HepG2 (cell line): ENCODE data around the gene ZBTB7C. TPM values are rescaled to one million over a fixed set of nuclear protein-coding genes. Genes with fewer than 3 reads are reported as not detected.

ENCODE experiments used
- ATAC-seq: fragments of 200-7000 bp; cut with Tn5 transposase; 3 replicates; pipeline ENCODE4 v1.9.1; 2020; ENCODE audit warnings: mild to moderate bottlenecking, moderate library complexity
- BruUV-seq: library from RNA; stranded (reverse); fragments of 400-500 nt; replicated peaks from 2 replicates; lab custom pipeline; 2021; lab: Mats Ljungman, UMichigan
- CTCF ChIA-PET: fragments of 300-600 bp; formaldehyde crosslinking; extraction: SDS; loops from one replicate; lab custom pipeline; 2021; ENCODE audit warnings: low total read pairs, inconsistent platforms, low intra/inter-chr PET ratio; lab: Yijun Ruan, JAX
- POLR2A ChIA-PET: fragments of 350-600 bp; sonication (Branson Sonifier 250); formaldehyde crosslinking; loops from one replicate; lab custom pipeline; 2020; ENCODE audit warnings: antibody characterized with exemption, inconsistent platforms; lab: Yijun Ruan, JAX
- DNase-seq: peaks from one replicate; pipeline ENCODE4 v3.0.0-alpha.2; 2015; ENCODE audit warnings: low spot score
- FAIRE-seq: peaks from 3 replicates; lab custom pipeline; 2011; peaks lifted over from hg19 to GRCh38; lab: Jason Lieb, UNC
- H2AFZ ChIP-seq: one replicate; pipeline ENCODE4 v1.6.1; 2011; ENCODE audit warnings: low read length, inconsistent platforms
- H3K27ac ChIP-seq: fragments of 300-600 bp; 3 replicates; pipeline ENCODE4 v1.8.0; 2011; ENCODE audit warnings: mixed run types, mild to moderate bottlenecking, mixed read lengths, low read length, inconsistent platforms; ENCODE audit not compliant: insufficient read depth; ENCODE audit errors: extremely low read length
- H3K27me3 ChIP-seq, 2 experiments: fragments of 200-600 bp in 1 of 2; 2 replicates in 1 of 2; 3 replicates in 1 of 2; pipeline versions ENCODE4 v1.6.0 to v1.8.0; 2011; ENCODE audit warnings: low read length in 2 of 2, mild to moderate bottlenecking in 2 of 2, moderate library complexity in 2 of 2, inconsistent platforms in 1 of 2; ENCODE audit not compliant: insufficient read depth in 2 of 2, control insufficient read depth in 1 of 2
- H3K36me3 ChIP-seq, 2 experiments: fragments of 200-600 bp in 1 of 2; replicated peaks in 1 of 2; 2 replicates in 1 of 2; 3 replicates in 1 of 2; pipeline versions ENCODE4 v1.5.1 to v1.8.0; 2011; ENCODE audit warnings: low read length in 2 of 2, inconsistent platforms in 1 of 2; ENCODE audit not compliant: insufficient read depth in 2 of 2, control insufficient read depth in 1 of 2
- H3K4me1 ChIP-seq: 2 replicates; pipeline ENCODE4 v1.5.1; 2012; ENCODE audit warnings: low read length, inconsistent platforms; ENCODE audit not compliant: insufficient read depth
- H3K4me2 ChIP-seq: 2 replicates; pipeline ENCODE4 v1.6.0; 2011; ENCODE audit warnings: low read depth, low read length, inconsistent platforms
- H3K4me3 ChIP-seq, 3 experiments: fragments of 200-600 bp in 1 of 3; sonication (generic), shearing (Covaris generic) in 1 of 3; replicated peaks in 1 of 3; 2 replicates each; pipeline ENCODE4 v1.5.1; 2011 to 2016; ENCODE audit warnings: low read length in 3 of 3, inconsistent platforms in 2 of 3, low read depth in 2 of 3, mild to moderate bottlenecking in 2 of 3, control low read depth in 1 of 3, mixed read lengths in 1 of 3; ENCODE audit not compliant: insufficient read depth in 1 of 3
- H3K79me2 ChIP-seq: one replicate; pipeline ENCODE4 v1.6.1; 2011; ENCODE audit warnings: low read length, inconsistent platforms; ENCODE audit not compliant: insufficient read depth
- H3K9ac ChIP-seq: 2 replicates; pipeline ENCODE4 v1.6.0; 2011; ENCODE audit warnings: mild to moderate bottlenecking, low read depth, low read length, inconsistent platforms; ENCODE audit not compliant: insufficient read depth
- H3K9me3 ChIP-seq: 2 replicates; pipeline ENCODE4 v1.5.1; 2012; ENCODE audit warnings: mild to moderate bottlenecking, low read length
- H4K20me1 ChIP-seq: 2 replicates; pipeline ENCODE4 v1.6.0; 2011; ENCODE audit warnings: inconsistent platforms, mild to moderate bottlenecking, low read length, moderate library complexity; ENCODE audit not compliant: insufficient read depth
- MAFF ChIP-seq: IDR thresholded peaks from 2 replicates; pipeline ENCODE4 v1.6.1; 2011; ENCODE audit warnings: low read depth, low read length, improper control_type of control experiment
- MAFK ChIP-seq, 2 experiments: IDR thresholded peaks in 1 of 2; conservative IDR thresholded peaks in 1 of 2; 2 replicates each; pipeline ENCODE4 v1.6.1; 2011; ENCODE audit warnings: improper control_type of control experiment in 2 of 2, low read length in 2 of 2
- TCF12 ChIP-seq, 2 experiments: fragments of 450-650 bp in 1 of 2; sonication (generic) in 1 of 2; formaldehyde crosslinking in 1 of 2; IDR thresholded peaks; 2 replicates each; pipeline versions ENCODE4 v1.6.1 to v1.8.0; 2017 to 2022; ENCODE audit warnings: antibody characterized with exemption in 1 of 2, mild to moderate bottlenecking in 1 of 2, missing genetic modification reagents in 1 of 2, moderate library complexity in 1 of 2
- ZNF367 ChIP-seq: sonication (generic); formaldehyde crosslinking; IDR thresholded peaks from 2 replicates; pipeline ENCODE4 v1.4.0; 2020; ENCODE audit warnings: missing genetic modification reagents, borderline replicate concordance
- ZNF496 ChIP-seq: sonication (generic); formaldehyde crosslinking; IDR thresholded peaks from 2 replicates; pipeline ENCODE4 v1.8.1; 2023; ENCODE audit warnings: mild to moderate bottlenecking, moderate library complexity, missing genetic modification reagents; ENCODE audit not compliant: insufficient replicate concordance
- ZNF713 ChIP-seq: sonication (generic); formaldehyde crosslinking; IDR thresholded peaks from 2 replicates; pipeline ENCODE4 v1.4.0; 2020; ENCODE audit warnings: mild to moderate bottlenecking, missing genetic modification reagents
- WGBS: methylation state at CpG from one replicate; pipeline ENCODE4 v1.1.6; 2017; ENCODE audit warnings: low lambda C conversion rate; 5-methylcytosine and 5-hydroxymethylcytosine counted together
- in situ Hi-C: cut with HindIII; loops from 2 replicates; pipeline ENCODE4 v1.10.0; 2017; ENCODE audit warnings: low pct_unique_long_range_greater_than_20kb; ENCODE audit not compliant: extremely low pct_ligation_motif_present
- intact Hi-C: fragments of 100-400 bp; cut with micrococcal nuclease; formaldehyde crosslinking; loops from one replicate; pipeline ENCODE4 v1.10.0; 2022; ENCODE audit not compliant: unreplicated experiment
- polyA plus RNA-seq, 8 experiments: library from polyadenylated mRNA; depleted of rRNA in 3 of 8; stranded (reverse) in 7 of 8; unstranded in 1 of 8; fragments of >200 nt; fragmentation: Illumina TruSeq in 4 of 8; extraction: Trizol in 4 of 8; gene quantifications; 2 replicates each; pipeline versions ENCODE4 v1.2.1 to v1.2.3, GENCODE V29; 2011 to 2016; ENCODE audit warnings: low read depth in 4 of 8, missing spikeins in 1 of 8, mixed read lengths in 1 of 8; ENCODE audit not compliant: insufficient read depth in 1 of 8
- total RNA-seq, 5 experiments: library from RNA; depleted of rRNA; stranded (reverse); fragments of >200 nt; fragmentation: Illumina TruSeq; extraction: Trizol; gene quantifications; 2 replicates each; pipeline ENCODE4 v1.2.3, GENCODE V29; 2016; ENCODE audit warnings: low read depth in 1 of 5
- TF ChIP-seq, protein P1 (sequence below): sonication (generic); formaldehyde crosslinking; IDR thresholded peaks from 2 replicates; pipeline ENCODE4 v1.9.0; 2021; ENCODE audit warnings: mild to moderate bottlenecking, missing genetic modification reagents
- TF ChIP-seq, protein P2 (sequence below): sonication (generic); formaldehyde crosslinking; IDR thresholded peaks from 2 replicates; pipeline ENCODE4 v1.4.0; 2020; ENCODE audit warnings: mild to moderate bottlenecking, missing genetic modification reagents
- TF ChIP-seq, protein P3 (sequence below): sonication (generic); formaldehyde crosslinking; IDR thresholded peaks from 2 replicates; pipeline ENCODE4 v1.8.1; 2023; ENCODE audit warnings: mild to moderate bottlenecking, missing genetic modification reagents

Gene ZBTB7C
- total and polyA plus RNA-seq, 2 of the 13 experiments (the other 11 are each of a cell fraction or from before 2014, with no cell fraction given) = 0.01 to 0.04 TPM

- no TSS peak for BruUV-seq
- no peak overlapping the region for H3K4me3 ChIP-seq
- H3K36me3 ChIP-seq = no peaks in the 10 kb centered on the region
- H4K20me1 ChIP-seq = no peaks in the 10 kb centered on the region
- FAIRE-seq (no peak), ATAC-seq (no peak), DNase-seq (no peak)
- CTCF ChIA-PET = no interaction called here
- no peak overlapping the region for H2AFZ ChIP-seq
- TF ChIP-seq MAFF (peak; percentile 29; the same call in 1 of the 2 replicates), ZNF713 (CRISPR knock-in tag) (no peak), MAFK (conservative IDR thresholded peaks at IDR 0.05 in 1 of 2, IDR thresholded peaks at IDR 0.05 in 1 of 2; ENCODE audit: low read length in 2 of 2) (peak; percentile 22 to 70; a peak in 2 of 4 replicates)
- peaks cover 4 to 59% of the 10 kb centered on the region in 2 experiments; a peak in 3 of 5 replicates for H3K27me3 ChIP-seq
- in situ Hi-C loops = no loop called here
- POLR2A ChIA-PET = no interaction called here
- no peak overlapping the region for H3K4me2 ChIP-seq
- H3K9ac ChIP-seq = no peak overlapping the region
- H3K27ac ChIP-seq = no peak overlapping the region
- H3K4me1 ChIP-seq = no peaks in the 10 kb centered on the region
- H3K79me2 ChIP-seq = no peaks in the 10 kb centered on the region
- intact Hi-C loops = no loop called here
- WGBS = 0% methylated on average over 1 of the region's 1 CpG
- H3K9me3 ChIP-seq = no peaks in the 10 kb centered on the region
These were observed 13.5 kb downstream of the ZBTB7C start for GRCh38 chr18:48395646-48396045.

GRCh38 chr18:48394176-48394575 lies 15.0 kb downstream of the ZBTB7C start:
- ChIA-PET CTCF (no interaction called here), POLR2A (no interaction called here)
- no TSS peak for BruUV-seq
- Histone ChIP-seq H3K4me3 (no peak overlapping the region), H3K27me3 (peaks cover 3 to 48% of the 10 kb centered on the region in 2 experiments; a peak in 4 of 5 replicates), H3K27ac (no peak overlapping the region), H3K36me3 (no peaks in the 10 kb centered on the region), H3K9me3 (no peaks in the 10 kb centered on the region), H3K9ac (no peak overlapping the region), H4K20me1 (no peaks in the 10 kb centered on the region), H3K4me1 (no peaks in the 10 kb centered on the region), H2AFZ (no peak overlapping the region), H3K4me2 (no peak overlapping the region), H3K79me2 (no peaks in the 10 kb centered on the region)
- ATAC-seq = no peak
- 0% methylated on average over 5 of the region's 5 CpGs for WGBS
- DNase-seq = no peak
- in situ Hi-C loops = no loop called here
- intact Hi-C loops = no loop called here
- no peak for FAIRE-seq
- TF ChIP-seq, protein P1, sequence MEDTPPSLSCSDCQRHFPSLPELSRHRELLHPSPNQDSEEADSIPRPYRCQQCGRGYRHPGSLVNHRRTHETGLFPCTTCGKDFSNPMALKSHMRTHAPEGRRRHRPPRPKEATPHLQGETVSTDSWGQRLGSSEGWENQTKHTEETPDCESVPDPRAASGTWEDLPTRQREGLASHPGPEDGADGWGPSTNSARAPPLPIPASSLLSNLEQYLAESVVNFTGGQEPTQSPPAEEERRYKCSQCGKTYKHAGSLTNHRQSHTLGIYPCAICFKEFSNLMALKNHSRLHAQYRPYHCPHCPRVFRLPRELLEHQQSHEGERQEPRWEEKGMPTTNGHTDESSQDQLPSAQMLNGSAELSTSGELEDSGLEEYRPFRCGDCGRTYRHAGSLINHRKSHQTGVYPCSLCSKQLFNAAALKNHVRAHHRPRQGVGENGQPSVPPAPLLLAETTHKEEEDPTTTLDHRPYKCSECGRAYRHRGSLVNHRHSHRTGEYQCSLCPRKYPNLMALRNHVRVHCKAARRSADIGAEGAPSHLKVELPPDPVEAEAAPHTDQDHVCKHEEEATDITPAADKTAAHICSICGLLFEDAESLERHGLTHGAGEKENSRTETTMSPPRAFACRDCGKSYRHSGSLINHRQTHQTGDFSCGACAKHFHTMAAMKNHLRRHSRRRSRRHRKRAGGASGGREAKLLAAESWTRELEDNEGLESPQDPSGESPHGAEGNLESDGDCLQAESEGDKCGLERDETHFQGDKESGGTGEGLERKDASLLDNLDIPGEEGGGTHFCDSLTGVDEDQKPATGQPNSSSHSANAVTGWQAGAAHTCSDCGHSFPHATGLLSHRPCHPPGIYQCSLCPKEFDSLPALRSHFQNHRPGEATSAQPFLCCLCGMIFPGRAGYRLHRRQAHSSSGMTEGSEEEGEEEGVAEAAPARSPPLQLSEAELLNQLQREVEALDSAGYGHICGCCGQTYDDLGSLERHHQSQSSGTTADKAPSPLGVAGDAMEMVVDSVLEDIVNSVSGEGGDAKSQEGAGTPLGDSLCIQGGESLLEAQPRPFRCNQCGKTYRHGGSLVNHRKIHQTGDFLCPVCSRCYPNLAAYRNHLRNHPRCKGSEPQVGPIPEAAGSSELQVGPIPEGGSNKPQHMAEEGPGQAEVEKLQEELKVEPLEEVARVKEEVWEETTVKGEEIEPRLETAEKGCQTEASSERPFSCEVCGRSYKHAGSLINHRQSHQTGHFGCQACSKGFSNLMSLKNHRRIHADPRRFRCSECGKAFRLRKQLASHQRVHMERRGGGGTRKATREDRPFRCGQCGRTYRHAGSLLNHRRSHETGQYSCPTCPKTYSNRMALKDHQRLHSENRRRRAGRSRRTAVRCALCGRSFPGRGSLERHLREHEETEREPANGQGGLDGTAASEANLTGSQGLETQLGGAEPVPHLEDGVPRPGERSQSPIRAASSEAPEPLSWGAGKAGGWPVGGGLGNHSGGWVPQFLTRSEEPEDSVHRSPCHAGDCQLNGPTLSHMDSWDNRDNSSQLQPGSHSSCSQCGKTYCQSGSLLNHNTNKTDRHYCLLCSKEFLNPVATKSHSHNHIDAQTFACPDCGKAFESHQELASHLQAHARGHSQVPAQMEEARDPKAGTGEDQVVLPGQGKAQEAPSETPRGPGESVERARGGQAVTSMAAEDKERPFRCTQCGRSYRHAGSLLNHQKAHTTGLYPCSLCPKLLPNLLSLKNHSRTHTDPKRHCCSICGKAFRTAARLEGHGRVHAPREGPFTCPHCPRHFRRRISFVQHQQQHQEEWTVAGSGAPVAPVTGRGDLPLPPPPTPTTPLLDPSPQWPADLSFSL = no peak
- TF ChIP-seq ZNF367 = no peak
- TF ChIP-seq TCF12 (IDR thresholded peaks at IDR 0.05) = no peak
- TF ChIP-seq TCF12 (CRISPR knock-in tag; IDR thresholded peaks at IDR 0.05) = no peak
- TF ChIP-seq ZNF496 (CRISPR knock-in tag) = no peak
- TF ChIP-seq, protein P2, sequence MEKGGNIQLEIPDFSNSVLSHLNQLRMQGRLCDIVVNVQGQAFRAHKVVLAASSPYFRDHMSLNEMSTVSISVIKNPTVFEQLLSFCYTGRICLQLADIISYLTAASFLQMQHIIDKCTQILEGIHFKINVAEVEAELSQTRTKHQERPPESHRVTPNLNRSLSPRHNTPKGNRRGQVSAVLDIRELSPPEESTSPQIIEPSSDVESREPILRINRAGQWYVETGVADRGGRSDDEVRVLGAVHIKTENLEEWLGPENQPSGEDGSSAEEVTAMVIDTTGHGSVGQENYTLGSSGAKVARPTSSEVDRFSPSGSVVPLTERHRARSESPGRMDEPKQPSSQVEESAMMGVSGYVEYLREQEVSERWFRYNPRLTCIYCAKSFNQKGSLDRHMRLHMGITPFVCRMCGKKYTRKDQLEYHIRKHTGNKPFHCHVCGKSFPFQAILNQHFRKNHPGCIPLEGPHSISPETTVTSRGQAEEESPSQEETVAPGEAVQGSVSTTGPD (CRISPR knock-in tag) = no peak
- TF ChIP-seq, protein P3, sequence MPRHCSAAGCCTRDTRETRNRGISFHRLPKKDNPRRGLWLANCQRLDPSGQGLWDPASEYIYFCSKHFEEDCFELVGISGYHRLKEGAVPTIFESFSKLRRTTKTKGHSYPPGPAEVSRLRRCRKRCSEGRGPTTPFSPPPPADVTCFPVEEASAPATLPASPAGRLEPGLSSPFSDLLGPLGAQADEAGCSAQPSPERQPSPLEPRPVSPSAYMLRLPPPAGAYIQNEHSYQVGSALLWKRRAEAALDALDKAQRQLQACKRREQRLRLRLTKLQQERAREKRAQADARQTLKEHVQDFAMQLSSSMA (CRISPR knock-in tag) = no peak
